ENCODE measurements around the gene DLX3.
"Not testable (repeated sequence)": the region's sequence is repeated elsewhere in the genome, so short reads cannot be mapped to it uniquely, and the experiment has no call there.

Gene DLX3

GRCh38 chr17:49995055-49995738, at the start of gene DLX3:
Gene DLX3, minus strand, starts transcription at chr17:49995224. Its CDS starts 226 bp downstream, at chr17:49994998.
- no peak for DNase-seq (ENCODE audit: low read depth in 2 of 2)

GRCh38 chr17:50044483-50044882, 49.5 kb upstream of the DLX3 start:
- no peak for DNase-seq (ENCODE audit: low read depth in 2 of 2)

- no peak for DNase-seq (ENCODE audit: low read depth in 2 of 2)
Observed at GRCh38 chr17:50043290-50044148, 48.5 kb upstream of the DLX3 start.

GRCh38 chr17:50042211-50042610, 47.2 kb upstream of the DLX3 start:
- no peak for DNase-seq (ENCODE audit: low read depth in 2 of 2)

- not testable (repeated sequence) for DNase-seq (ENCODE audit: low read depth in 2 of 2)
Observed at GRCh38 chr17:50040496-50040895, 45.5 kb upstream of the DLX3 start.

GRCh38 chr17:50039058-50039457, 44.0 kb upstream of the DLX3 start:
- no peak for DNase-seq (ENCODE audit: low read depth in 2 of 2)

GRCh38 chr17:50037321-50038107, 42.5 kb upstream of the DLX3 start:
- DNase-seq (ENCODE audit: low read depth in 2 of 2), result no peak

GRCh38 chr17:50036455-50037261, 41.6 kb upstream of the DLX3 start:
- no peak for DNase-seq (ENCODE audit: low read depth in 2 of 2)

- DNase-seq (ENCODE audit: low read depth in 2 of 2), result no peak
Observed at GRCh38 chr17:50035945-50036344, 40.9 kb upstream of the DLX3 start.

- no peak for DNase-seq (ENCODE audit: low read depth in 2 of 2)
Observed at GRCh38 chr17:50035421-50035879, 40.4 kb upstream of the DLX3 start.

- no peak for DNase-seq (ENCODE audit: low read depth in 2 of 2)
Observed at GRCh38 chr17:50034498-50035364, 39.7 kb upstream of the DLX3 start.

GRCh38 chr17:50033316-50033715, 38.3 kb upstream of the DLX3 start:
- no peak for DNase-seq (ENCODE audit: low read depth in 2 of 2)

GRCh38 chr17:50029185-50029584, 34.2 kb upstream of the DLX3 start:
- DNase-seq (ENCODE audit: low read depth in 2 of 2), result no peak

GRCh38 chr17:50028736-50029120, 33.7 kb upstream of the DLX3 start:
- DNase-seq (ENCODE audit: low read depth in 2 of 2), result no peak

- DNase-seq (ENCODE audit: low read depth in 2 of 2), result no peak
Observed at GRCh38 chr17:50027881-50028735, 33.1 kb upstream of the DLX3 start.

- DNase-seq (ENCODE audit: low read depth in 2 of 2), result no peak
Observed at GRCh38 chr17:50027172-50027880, 32.3 kb upstream of the DLX3 start.

GRCh38 chr17:50026837-50027171, 31.8 kb upstream of the DLX3 start:
- peak; percentile 66 to 75 for DNase-seq (ENCODE audit: low read depth in 2 of 2)

- no peak for DNase-seq (ENCODE audit: low read depth in 2 of 2)
Observed at GRCh38 chr17:50026046-50026675, 31.1 kb upstream of the DLX3 start.
